NCI-H1436 treated with DMSO at 0.1 percent for 48 hours (cell line): Measurements from ENCODE around the gene CD69.
"Not testable (repeated sequence)": the region's sequence is repeated elsewhere in the genome, so short reads cannot be mapped to it uniquely, and the experiment has no call there.

ENCODE experiments used
- DNase-seq: peaks from one replicate; lab custom pipeline; 2025; lab: John Stamatoyannopoulos, UW

The CD69 gene

GRCh38 chr12:9718968-9719367 lies 41.7 kb downstream of the CD69 start:
- DNase-seq, result no peak

DNA sequence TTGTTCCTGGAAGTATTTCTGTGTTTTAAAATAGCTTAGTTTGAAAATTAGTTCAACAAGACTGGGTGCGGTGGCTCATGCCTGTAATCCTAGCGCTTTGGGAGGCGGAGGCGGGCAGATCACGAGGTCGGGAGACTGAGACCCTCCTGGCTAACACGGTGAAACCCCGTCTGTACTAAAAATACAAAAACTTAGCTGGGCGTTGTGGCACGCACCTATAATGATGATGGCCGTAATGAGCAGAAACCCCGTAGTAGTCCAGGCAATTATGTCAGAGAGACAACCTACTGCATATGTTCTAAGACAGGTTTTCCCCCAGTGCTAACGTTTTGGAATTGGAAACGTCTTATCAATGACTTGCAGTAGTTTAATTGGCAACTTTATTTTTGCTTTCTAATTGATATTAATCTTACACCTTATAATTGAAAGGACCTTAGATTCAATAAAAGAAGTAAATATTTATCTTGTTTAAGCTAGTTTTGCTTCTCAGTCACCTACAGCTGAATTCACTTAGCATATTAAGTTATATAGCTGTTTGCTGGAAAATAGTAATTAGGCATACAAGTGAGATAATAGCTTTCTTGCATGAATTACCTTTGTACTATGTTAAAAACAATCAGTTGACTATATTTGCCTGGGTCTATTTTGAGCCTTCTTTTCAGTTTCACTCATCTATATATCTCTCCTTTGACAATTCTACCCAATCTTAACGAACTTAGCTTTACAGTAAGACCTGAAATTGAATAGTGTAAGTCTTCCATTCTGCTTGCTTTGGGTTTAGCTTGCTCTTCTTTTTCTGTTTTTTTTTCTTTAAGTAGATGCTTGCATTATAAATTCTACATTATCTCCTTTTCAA lies 43.4 kb downstream of the CD69 start:
- no peak for DNase-seq

- not testable (repeated sequence) for DNase-seq
These were observed 47.6 kb downstream of the CD69 start for GRCh38 chr12:9713032-9713558.

DNA sequence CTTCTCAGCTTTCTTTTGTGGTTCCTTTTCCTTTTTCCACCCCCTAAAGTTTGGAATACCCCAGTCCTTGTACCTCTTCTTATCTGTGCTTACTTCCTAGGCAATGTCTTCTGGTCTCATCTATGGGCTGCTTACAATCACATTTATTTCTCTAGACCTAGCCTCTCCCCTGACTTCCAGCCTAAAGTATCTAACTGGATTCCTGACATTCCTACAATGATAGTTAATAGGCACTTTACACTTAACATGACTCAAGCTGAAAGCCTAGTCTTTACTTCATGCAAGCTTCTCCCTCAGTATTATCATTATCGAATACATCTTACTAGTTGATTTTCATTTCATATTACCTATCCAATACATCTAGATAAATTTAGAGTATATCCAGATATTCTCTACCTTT lies 49.0 kb downstream of the CD69 start:
- no peak for DNase-seq

DNA sequence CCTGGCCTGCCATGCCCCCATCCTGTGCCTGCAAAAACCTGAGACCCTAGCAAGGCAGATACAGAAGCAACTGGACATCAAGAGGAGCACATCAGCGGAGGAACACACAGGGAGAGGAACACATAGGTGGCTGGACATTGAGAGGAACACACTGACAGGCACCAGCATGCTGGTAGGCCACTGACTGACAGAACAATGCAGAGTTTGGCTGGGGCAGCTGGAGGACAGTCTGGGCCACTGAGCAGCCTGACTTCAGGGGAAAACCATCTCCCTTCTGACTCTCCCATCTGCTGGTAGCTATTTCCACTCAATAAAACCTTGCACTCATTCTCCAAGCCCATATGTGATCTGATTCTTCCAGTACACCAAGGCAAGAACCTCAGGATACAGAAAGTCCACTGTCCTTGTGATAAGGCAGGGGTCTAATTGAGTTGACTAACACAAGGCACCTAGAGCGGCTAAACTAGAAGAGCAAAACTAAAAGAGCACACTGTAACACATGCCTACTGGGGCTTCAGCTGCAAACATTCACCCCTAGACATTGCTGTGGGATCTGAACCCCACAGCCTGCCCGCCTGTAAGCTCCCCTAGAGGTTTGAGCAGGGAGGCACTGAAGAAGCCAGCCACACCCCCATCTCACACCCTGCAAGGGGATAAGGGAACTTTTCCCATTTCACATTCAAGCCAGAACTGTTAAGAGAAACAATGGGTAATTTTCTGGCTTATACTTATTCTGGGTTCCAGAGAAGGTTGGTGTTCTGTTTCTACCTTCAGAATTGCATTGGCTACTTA lies 49.9 kb downstream of the CD69 start:
- DNase-seq, result no peak

GRCh38 chr12:9708853-9709252 lies 51.8 kb downstream of the CD69 start:
- DNase-seq, result no peak

- no peak for DNase-seq
These were observed 52.6 kb downstream of the CD69 start for GRCh38 chr12:9707864-9708808.

- DNase-seq, result no peak
These were observed 53.3 kb downstream of the CD69 start for GRCh38 chr12:9707356-9707755.

DNA sequence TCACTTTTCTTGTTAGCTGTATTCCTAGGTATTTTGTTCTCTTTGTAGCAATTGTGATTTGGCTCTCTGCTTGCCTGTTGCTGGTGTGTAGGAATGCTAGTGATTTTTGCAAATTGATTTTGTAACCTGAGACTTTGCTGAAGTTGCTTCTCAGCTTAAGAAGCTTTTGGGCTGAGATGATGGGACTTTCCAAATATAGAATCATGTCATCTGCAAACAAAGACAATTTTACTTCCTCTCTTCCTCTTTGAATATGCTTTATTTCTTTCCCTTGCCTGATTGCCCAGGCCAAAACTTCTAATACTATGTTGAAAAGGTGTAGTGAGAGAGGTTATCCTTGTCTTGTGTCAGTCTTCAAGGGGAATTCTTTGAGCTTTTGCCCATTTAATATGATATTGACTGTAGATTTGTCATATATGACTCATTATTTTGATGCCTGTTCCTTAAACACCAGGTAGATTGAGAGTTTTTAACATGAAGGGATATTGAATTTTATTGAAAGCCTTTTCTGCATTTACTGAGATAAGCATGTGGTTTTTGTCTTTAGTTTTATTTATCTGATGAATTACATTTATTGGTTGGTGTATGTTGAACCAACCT lies 54.5 kb downstream of the CD69 start:
- no peak for DNase-seq

- not testable (repeated sequence) for DNase-seq
These were observed 56.1 kb downstream of the CD69 start for GRCh38 chr12:9704561-9704960.
